A204.1 (cell line): Measurements from ENCODE around the gene XPNPEP3.
"Not testable (repeated sequence)": the region's sequence is repeated elsewhere in the genome, so short reads cannot be mapped to it uniquely, and the experiment has no call there.

Experiments
- FAIRE-seq: peaks from 2 replicates; lab custom pipeline; 2012; peaks lifted over from hg19 to GRCh38; lab: Jason Lieb, UNC

The XPNPEP3 gene

GRCh38 chr22:40857309-40857855 lies 434 bp downstream of the XPNPEP3 start:
- no peak for FAIRE-seq

- FAIRE-seq, result no peak
Measured at GRCh38 chr22:40862013-40862412, 5.1 kb downstream of the XPNPEP3 start, which contains the start of gene DNAJB7. Gene DNAJB7, minus strand, starts transcription at chr22:40862113. Its CDS starts 119 bp downstream, at chr22:40861994.

- no peak for FAIRE-seq
Measured at GRCh38 chr22:40862537-40862936, 5.6 kb downstream of the XPNPEP3 start.

GRCh38 chr22:40867109-40867508 lies 10.2 kb downstream of the XPNPEP3 start:
- peak; percentile 25 for FAIRE-seq

GRCh38 chr22:40868379-40868778 lies 11.4 kb downstream of the XPNPEP3 start:
- not testable (repeated sequence) for FAIRE-seq

GRCh38 chr22:40874016-40874415 lies 17.1 kb downstream of the XPNPEP3 start:
- FAIRE-seq, result no peak

GRCh38 chr22:40875111-40875510 lies 18.2 kb downstream of the XPNPEP3 start:
- peak; percentile 32 for FAIRE-seq

GRCh38 chr22:40876907-40877306 lies 20.0 kb downstream of the XPNPEP3 start:
- FAIRE-seq, result no peak

- no peak for FAIRE-seq
Measured at GRCh38 chr22:40877488-40877887, 20.5 kb downstream of the XPNPEP3 start.

- no peak for FAIRE-seq
Measured at GRCh38 chr22:40878922-40879321, 22.0 kb downstream of the XPNPEP3 start.

- FAIRE-seq, result no peak
Measured at GRCh38 chr22:40889116-40889515, 32.2 kb downstream of the XPNPEP3 start.

GRCh38 chr22:40890881-40891280 lies 33.9 kb downstream of the XPNPEP3 start:
- FAIRE-seq, result no peak

- no peak for FAIRE-seq
Measured at GRCh38 chr22:40894417-40894816, 37.5 kb downstream of the XPNPEP3 start.

GRCh38 chr22:40898850-40899357 lies 42.0 kb downstream of the XPNPEP3 start:
- peak; percentile 97 for FAIRE-seq

- no peak for FAIRE-seq
Measured at GRCh38 chr22:40904101-40904500, 47.2 kb downstream of the XPNPEP3 start.

GRCh38 chr22:40908895-40909294 lies 51.9 kb downstream of the XPNPEP3 start:
- no peak for FAIRE-seq

GRCh38 chr22:40911772-40912171 lies 54.8 kb downstream of the XPNPEP3 start:
- no peak for FAIRE-seq

GRCh38 chr22:40912987-40913386 lies 56.0 kb downstream of the XPNPEP3 start:
- FAIRE-seq, result not testable (repeated sequence)

GRCh38 chr22:40919446-40919845 lies 62.5 kb downstream of the XPNPEP3 start:
- no peak for FAIRE-seq

GRCh38 chr22:40920526-40920925 lies 63.6 kb downstream of the XPNPEP3 start:
- FAIRE-seq, result no peak

- FAIRE-seq, result peak; percentile 99
Measured at GRCh38 chr22:40922484-40923303, 65.7 kb downstream of the XPNPEP3 start.

GRCh38 chr22:40928657-40929056 lies 71.7 kb downstream of the XPNPEP3 start:
- no peak for FAIRE-seq

GRCh38 chr22:40932396-40932795 lies 75.4 kb downstream of the XPNPEP3 start:
- FAIRE-seq, result no peak

- no peak for FAIRE-seq
Measured at GRCh38 chr22:40939202-40939601, 82.3 kb downstream of the XPNPEP3 start.
